Parathyroid adenoma (tissue), 2 donors: ENCODE results near the gene PLAAT2.

ENCODE experiments used
- H2AFZ ChIP-seq: fragments of 300-600 bp; sonication (generic); one replicate; pipeline ENCODE4 v1.7.0; 2017; ENCODE audit warnings: antibody characterized with exemption, mild to moderate bottlenecking
- H3K27ac ChIP-seq: fragments of 300-600 bp; sonication (generic); one replicate; pipeline ENCODE4 v1.7.0; 2017
- H3K27me3 ChIP-seq: fragments of 300-600 bp; sonication (generic); one replicate; pipeline ENCODE4 v1.7.0; 2017; ENCODE audit warnings: low read length; ENCODE audit not compliant: control insufficient read depth, insufficient read depth
- H3K36me3 ChIP-seq: fragments of 300-600 bp; sonication (generic); one replicate; pipeline ENCODE4 v1.7.0; 2017; ENCODE audit warnings: low read length; ENCODE audit not compliant: control insufficient read depth, insufficient read depth
- H3K4me1 ChIP-seq: fragments of 300-600 bp; sonication (generic); one replicate; pipeline ENCODE4 v1.7.0; 2017; ENCODE audit warnings: control low read depth
- H3K4me2 ChIP-seq: fragments of 300-600 bp; sonication (generic); one replicate; pipeline ENCODE4 v1.7.0; 2017; ENCODE audit warnings: low read length
- H3K4me3 ChIP-seq: fragments of 300-600 bp; sonication (generic); one replicate; pipeline ENCODE4 v1.7.0; 2017; ENCODE audit warnings: low read depth, low read length
- H3K79me2 ChIP-seq: fragments of 300-600 bp; sonication (generic); one replicate; pipeline ENCODE4 v1.7.0; 2017; ENCODE audit warnings: control low read depth
- H3K9ac ChIP-seq: fragments of 300-600 bp; sonication (generic); one replicate; pipeline ENCODE4 v1.7.0; 2017; ENCODE audit warnings: mild to moderate bottlenecking
- H3K9me3 ChIP-seq: fragments of 300-600 bp; sonication (generic); one replicate; pipeline ENCODE4 v1.7.0; 2017; ENCODE audit warnings: low read length; ENCODE audit not compliant: control insufficient read depth
- TF ChIP-seq, protein P1 (sequence below): fragments of 300-600 bp; sonication (generic); IDR thresholded peaks from one replicate; pipeline ENCODE4 v1.7.0; 2017; ENCODE audit warnings: antibody characterized with exemption, mild to moderate bottlenecking
- donor health status: primary hyperparathyroidism.

The PLAAT2 gene

DNA sequence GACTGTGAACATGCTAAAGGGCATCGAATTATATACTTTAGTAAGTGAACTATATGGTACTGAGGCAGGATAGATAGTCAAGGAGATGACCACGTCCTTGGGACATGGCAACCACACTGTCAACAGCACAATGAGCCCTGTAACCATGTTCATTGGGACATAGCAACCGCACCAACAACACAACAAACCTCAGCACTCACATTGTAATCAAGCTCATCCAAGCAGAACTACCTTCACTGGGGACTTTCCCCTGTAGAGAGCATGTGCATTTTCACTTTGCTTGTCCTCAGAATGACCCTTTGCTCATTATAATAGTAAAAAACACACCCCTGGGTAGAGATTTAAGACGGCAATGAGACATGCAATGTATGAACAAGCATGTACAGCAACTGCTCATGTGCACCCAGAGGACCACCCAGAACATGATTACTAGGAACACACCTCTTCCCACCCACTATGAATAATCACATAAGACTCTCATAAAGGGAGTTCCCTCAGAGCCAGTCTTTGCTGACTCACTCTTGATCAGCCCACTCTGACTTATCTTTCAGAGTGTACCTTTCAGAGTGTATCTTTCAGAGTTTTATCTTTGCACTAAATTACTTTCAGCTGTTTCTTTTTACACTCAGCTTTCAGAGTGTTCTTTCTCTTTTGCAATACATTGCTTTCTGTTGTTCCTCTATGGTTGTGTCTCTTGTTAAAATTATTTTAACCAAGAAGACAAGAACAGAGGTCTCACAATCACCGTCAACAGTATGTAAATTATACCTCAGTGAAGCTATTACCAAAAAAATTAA lies 4.1 kb upstream of the PLAAT2 start:
- Histone ChIP-seq H2AFZ (no peak overlapping the region), H3K4me3 (no peak overlapping the region), H3K27me3 (no peaks in the 10 kb centered on the region), H3K79me2 (no peaks in the 10 kb centered on the region), H3K4me2 (peak overlapping the region; percentile 6), H3K9ac (no peak overlapping the region), H3K9me3 (no peaks in the 10 kb centered on the region), H3K4me1 (no peaks in the 10 kb centered on the region), H3K36me3 (no peaks in the 10 kb centered on the region), H3K27ac (no peak overlapping the region)
- TF ChIP-seq, protein P1, sequence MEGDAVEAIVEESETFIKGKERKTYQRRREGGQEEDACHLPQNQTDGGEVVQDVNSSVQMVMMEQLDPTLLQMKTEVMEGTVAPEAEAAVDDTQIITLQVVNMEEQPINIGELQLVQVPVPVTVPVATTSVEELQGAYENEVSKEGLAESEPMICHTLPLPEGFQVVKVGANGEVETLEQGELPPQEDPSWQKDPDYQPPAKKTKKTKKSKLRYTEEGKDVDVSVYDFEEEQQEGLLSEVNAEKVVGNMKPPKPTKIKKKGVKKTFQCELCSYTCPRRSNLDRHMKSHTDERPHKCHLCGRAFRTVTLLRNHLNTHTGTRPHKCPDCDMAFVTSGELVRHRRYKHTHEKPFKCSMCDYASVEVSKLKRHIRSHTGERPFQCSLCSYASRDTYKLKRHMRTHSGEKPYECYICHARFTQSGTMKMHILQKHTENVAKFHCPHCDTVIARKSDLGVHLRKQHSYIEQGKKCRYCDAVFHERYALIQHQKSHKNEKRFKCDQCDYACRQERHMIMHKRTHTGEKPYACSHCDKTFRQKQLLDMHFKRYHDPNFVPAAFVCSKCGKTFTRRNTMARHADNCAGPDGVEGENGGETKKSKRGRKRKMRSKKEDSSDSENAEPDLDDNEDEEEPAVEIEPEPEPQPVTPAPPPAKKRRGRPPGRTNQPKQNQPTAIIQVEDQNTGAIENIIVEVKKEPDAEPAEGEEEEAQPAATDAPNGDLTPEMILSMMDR: no peak

DNA sequence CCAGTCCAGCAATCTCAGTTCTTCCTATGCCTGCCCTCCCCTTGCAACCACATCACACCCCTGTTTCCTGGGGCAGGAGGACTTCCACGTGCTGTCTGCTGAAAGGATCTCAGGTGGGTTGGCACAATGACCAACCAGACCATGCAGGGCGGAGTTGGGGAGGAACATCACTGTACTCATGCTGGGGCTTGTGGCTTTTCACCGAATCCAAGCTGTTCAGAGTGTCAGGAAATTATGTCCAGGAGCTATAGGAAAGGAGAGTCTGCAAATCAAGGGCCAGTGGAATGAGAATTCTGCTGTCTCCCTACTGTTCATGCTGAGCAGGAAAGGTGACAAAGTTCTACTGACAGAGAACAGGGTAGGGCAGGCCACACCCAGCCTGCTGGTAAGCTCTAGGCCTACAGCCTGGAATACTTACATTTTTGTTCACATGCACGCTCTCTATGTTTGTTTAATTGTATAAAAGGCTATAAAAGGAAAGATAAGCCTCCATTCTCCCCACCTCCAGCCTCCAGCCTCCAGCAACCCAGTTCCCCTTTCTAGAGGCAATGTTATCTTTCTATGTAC lies 1.7 kb upstream of the PLAAT2 start:
- Histone ChIP-seq H3K4me3 (no peak overlapping the region), H3K36me3 (no peaks in the 10 kb centered on the region), H3K27me3 (no peaks in the 10 kb centered on the region), H3K27ac (no peak overlapping the region), H3K79me2 (no peaks in the 10 kb centered on the region), H3K9me3 (no peaks in the 10 kb centered on the region), H2AFZ (peak overlapping the region; percentile 46), H3K9ac (no peak overlapping the region), H3K4me2 (no peak overlapping the region), H3K4me1 (no peaks in the 10 kb centered on the region)
- TF ChIP-seq, protein P1: no peak

DNA sequence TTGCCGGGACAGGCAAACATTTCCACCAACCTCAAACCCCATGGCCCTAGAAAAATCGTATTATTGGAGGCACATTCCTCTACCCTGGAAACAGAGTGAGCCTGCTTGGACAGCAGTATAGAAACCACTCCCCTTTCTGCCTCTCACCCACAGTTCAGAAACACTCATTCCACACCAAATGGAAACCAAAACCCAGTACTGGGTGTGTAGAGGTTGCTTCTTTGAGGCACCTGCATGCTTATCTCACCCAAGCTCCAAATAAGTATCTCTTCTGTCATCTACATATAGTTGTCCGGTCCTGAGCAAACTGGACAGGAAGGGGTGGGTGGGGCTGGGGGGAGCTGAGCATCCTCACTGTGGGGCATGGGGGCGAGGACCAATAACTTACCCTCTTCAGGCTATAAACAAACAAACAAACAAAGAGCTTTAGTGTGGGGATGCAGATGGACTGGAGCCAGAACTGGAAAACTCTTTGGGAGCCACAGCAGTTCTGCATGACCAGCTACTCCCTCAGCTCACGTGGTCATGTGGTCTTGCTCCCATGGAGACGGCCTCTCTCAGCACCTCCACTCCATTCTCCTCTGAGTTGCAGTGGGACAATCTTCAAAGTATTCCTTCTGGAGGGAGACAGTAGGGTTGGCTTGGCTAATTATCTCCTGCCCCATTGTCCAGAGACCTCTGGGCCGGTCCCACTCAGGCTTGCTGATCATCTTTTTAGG lies 1.0 kb upstream of the PLAAT2 start:
- Histone ChIP-seq H3K9ac (no peak overlapping the region), H3K27ac (no peak overlapping the region), H3K79me2 (no peaks in the 10 kb centered on the region), H3K27me3 (no peaks in the 10 kb centered on the region), H3K4me2 (no peak overlapping the region), H3K36me3 (no peaks in the 10 kb centered on the region), H3K9me3 (no peaks in the 10 kb centered on the region), H2AFZ (peak overlapping the region; percentile 46), H3K4me3 (no peak overlapping the region), H3K4me1 (no peaks in the 10 kb centered on the region)
- TF ChIP-seq, protein P1: no peak

DNA sequence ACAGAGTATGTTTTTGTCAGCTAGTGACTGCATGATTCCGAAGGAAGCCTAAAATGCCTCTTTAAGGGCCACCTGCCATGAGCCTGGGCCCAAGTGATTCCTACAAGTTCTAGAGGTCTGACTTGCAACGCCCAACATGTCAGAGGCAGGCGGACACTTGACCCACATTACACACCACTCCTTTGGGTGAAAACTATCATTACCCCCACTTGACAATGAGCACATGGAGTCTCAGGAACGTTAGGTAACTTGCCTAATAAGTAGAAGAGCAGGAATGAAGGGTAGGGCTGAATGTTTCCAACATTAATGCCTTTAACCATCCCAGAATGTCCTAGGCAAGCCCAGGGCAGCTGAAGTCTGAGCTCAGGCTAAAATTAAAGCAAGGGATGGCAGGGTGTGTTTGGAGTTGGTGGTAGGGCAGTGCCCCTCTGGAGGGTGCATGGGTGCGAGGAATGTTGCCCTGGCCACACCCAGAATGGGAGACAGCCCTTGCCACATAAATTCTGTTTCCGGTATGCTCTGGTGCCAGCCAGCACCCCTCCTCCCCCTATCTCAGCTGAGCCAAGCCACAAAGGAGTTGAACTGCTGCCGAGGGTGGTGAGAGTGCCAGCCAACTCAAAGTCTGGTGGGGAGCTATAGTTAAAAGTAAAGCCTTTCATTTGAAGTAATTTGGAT lies 2.5 kb downstream of the PLAAT2 start:
- H3K9ac ChIP-seq: no peak overlapping the region

More for the DNA sequence above, 2.5 kb downstream of the PLAAT2 start:
- Histone ChIP-seq H3K9me3 (no peaks in the 10 kb centered on the region), H3K27me3 (no peaks in the 10 kb centered on the region), H3K27ac (no peak overlapping the region), H3K79me2 (no peaks in the 10 kb centered on the region), H2AFZ (no peak overlapping the region), H3K4me2 (no peak overlapping the region), H3K4me3 (no peak overlapping the region), H3K36me3 (no peaks in the 10 kb centered on the region), H3K4me1 (no peaks in the 10 kb centered on the region)
- TF ChIP-seq, protein P1: no peak
